ENCODE results near the gene CCDC200.
"Not testable (repeated sequence)": the region's sequence is repeated elsewhere in the genome, so short reads cannot be mapped to it uniquely, and the experiment has no call there.

Gene CCDC200

DNA sequence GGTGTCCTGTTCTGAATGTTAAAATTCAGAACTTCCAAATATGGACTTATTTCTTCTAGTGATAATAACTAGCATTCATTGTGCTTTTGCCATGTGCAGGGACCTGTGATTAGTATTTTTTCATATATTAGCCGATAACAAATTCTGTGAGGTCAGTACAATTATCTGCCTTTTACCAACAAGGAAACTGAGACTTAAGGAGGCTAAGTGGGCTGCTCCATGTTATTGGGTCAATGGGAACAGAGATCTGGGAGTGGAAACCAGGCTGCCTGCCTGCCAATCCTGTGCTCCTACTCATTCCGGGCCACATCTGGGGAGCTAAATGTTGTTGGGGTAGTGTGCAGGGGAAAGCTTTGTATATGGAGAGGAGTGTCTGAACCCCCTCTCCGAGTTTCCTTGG is 13.1 kb downstream of the CCDC200 start:
- DNase-seq: no peak

DNA sequence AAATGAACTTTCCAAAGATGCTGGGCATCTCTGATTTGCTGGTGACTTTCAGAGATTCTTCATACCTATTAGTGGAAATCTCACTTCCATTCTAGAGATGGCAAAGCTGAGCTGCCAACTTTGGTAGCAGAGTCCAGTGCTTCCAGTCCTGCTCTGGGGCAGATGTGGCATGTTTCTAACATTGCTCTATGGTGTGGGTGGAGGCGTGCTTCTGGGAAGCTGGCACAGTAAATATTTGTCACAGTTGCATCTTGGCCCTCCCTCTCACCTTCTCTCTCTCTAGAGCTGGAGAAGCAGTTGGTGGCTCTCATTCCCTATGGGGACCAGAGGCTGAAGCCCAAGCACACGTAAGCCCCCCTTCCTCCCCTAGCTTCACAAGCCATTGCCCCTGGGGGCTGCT is 14.9 kb downstream of the CCDC200 start:
- DNase-seq: no peak

DNA sequence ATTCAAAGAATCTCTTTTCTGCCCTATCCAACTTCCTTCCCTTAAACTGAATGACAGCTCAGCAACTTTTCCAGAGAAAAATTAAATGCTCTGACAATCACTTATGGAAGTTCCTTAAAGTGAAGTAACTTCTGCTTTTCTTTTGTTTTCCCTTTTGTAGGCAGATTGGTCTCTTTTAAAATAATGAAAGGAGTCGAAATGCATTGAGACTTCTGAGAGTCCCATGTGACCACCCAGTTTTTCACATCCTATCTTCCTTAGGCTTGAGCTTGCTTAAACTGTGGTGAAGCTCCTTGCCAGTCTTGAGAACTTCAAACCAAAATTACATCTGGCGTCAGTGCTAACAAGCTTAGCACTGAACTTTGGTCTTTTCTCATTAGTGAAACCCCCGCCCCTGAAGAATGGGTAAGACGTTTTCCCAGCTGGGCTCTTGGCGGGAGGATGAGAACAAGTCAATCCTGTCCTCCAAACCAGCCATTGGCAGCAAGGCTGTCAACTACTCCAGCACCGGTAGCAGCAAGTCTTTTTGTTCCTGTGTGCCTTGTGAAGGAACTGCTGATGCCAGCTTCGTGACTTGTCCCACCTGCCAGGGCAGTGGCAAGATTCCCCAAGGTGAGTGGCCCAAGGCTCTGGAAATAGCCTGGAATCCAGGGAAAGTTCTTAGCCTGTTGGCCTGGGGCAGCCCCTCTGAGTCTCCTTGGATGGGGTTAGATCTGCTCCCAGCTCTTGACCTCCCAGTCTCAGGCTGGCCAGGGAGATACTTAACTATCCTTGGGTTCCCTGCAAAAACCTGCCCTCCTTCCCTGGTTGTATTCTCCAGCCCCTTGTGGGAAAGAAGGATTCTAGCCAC is 15.6 kb downstream of the CCDC200 start:
- no peak for DNase-seq

GRCh38 chr17:43211480-43212402 is 16.7 kb downstream of the CCDC200 start, which contains the start of gene TMEM106A:
TSS of gene TMEM106A (plus strand) at chr17:43211875. CDS start at chr17:43213042, 1,167 bp downstream.
- peak; percentile 7 to 19 for DNase-seq

- DNase-seq: no peak
Measured at GRCh38 chr17:43211123-43211479, 17.3 kb downstream of the CCDC200 start.

DNA sequence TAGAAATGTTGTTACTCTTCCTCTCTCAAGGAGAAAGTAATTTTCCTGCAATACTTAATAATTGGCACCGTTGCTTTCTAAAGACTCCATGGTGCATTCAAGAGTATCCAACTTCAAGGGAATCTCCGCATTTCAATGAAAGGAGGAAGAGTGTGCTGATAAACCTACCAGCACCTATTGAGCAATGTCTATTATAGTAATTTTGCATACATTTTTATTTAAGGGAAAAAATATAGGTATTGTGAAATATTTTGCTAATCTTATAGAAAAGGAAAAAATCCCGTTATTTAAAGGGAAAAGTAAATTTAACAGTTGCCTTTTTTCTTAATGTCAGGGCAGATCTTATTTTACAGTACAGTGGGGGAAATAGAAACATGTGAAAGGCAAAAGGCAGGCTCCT is 17.8 kb downstream of the CCDC200 start:
- DNase-seq: no peak

- not testable (repeated sequence) for DNase-seq
Measured at GRCh38 chr17:43203013-43203412, 25.4 kb downstream of the CCDC200 start.

GRCh38 chr17:43200127-43200526 is 28.3 kb downstream of the CCDC200 start:
- DNase-seq: no peak

DNA sequence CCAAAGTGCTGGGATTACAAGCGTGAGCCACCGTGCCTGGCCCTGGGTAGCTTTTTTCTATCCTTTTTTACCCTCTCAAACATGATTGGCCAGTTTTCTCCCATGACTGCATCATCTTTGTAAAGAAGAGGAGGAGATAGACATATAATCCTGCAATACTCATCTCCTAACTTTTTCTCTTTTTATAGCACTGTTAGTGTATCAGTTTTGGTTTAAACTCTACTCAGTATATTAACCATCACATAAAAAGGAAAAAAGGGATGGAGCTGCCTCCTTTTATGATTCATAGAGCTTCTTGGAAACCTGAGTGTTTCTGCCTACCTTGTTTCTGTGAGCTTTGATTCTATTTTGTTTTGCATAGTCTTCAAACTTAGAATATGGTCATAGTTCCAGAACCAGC is 28.8 kb downstream of the CCDC200 start:
- DNase-seq: no peak

- DNase-seq: no peak
Measured at GRCh38 chr17:43193251-43193650, 35.2 kb downstream of the CCDC200 start.

DNA sequence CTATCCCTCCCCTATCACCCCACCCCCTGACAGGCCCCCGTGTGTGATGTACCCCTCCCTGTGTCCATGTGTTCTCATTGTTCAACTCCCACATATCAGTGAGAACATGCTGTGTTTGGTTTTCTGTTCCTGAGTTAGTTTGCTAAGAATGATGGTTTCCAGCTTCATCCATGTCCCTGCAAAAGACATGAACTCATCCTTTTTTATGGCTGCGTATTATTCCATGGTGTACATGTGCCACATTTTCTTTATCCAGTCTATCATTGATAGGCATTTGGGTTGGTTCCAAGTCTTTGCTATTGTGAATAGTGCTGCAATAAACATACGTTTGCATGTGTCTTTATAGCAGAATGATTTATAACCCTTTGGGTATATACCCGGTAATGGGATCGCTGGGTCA is 41.8 kb downstream of the CCDC200 start:
- DNase-seq: not testable (repeated sequence)

DNA sequence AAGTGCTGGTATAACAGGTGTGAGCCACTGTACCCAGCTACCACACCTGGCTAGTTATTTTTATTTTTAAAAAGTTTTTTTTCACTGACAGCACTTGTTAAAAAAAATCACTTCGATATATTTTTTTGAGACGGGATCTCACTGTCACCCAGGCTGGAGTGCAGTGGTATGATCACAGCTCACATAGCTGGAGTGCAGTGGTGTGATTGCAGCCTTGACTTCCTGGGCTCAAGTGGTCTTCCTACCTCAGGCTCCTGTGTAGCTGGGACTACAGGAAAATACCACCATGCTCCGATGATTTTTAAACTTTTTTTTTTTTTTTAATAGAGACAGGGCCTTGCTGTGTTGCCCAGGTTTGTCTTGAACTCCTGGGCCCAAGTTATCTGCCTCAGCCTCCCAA is 44.5 kb downstream of the CCDC200 start:
- DNase-seq: no peak

DNA sequence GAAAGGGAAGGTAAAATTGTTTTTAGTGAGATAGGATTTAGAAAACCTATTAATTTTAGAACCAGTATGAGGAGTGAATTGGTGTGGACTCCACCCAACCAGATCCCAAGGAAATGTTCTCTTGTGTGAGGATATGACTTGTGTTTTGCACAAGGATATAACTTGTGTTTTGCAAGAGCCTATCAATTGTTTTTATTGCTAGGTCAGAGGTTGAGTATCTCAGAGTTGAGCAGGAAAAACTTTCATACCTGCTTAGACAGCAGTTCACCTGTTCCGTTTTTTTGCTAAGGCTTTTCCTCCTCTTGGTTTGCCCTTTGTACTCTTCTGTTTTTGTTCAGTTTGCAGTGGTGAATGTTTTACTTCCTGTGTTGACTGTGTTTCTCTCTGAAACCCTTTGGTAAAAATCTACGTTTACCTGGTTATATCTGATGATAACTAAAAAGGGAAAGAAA is 52.3 kb downstream of the CCDC200 start:
- no peak for DNase-seq

- DNase-seq: no peak
Measured at GRCh38 chr17:43175213-43176118, 53.0 kb downstream of the CCDC200 start.

DNA sequence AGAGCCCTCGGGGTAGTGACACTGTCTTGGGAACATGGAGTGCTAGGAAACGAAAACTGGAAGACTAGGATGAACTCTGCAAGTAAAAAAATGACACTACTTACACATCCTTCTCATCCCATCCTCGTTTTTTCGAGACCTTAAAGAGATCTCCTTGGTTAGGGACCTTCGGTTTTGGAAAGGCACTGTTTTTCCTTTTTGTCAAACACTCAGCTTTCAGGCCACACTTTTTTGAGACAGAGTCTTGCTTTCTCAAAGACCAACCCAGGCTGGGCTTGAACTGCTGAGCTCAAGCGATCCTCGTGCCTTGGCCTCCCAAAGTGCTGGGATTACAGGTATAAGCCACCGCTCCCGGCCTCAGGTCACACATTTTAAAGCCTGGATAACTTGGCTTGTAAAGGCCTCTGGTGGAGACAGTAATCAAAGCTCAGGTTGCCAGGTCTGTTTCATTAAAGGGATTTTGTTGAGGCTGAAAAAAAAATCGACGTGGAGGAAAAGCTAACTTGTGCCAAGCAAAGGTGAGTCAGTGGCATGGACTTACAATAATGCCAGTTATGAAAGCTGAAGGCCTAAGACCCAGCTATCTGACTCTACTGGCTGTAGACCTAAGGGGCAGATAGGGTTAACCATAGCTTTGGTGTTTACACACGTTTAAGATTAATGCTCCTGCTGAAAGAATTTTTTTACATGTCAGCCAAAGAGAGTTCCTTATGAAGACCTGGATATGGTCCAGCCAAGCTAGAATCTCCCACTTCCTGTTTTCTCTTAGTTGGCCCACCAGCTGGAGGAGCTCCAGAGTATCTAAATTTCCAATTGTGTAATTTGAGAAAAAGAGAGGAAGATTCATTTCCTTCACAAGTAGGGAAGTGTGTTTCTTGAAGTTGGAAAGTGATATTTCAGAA is 56.6 kb downstream of the CCDC200 start:
- peak; percentile 4 to 30 for DNase-seq

All from hippocampal formation (tissue), 2 donors.